Measurements from ENCODE around the gene EMX1.

The EMX1 gene

DNA sequence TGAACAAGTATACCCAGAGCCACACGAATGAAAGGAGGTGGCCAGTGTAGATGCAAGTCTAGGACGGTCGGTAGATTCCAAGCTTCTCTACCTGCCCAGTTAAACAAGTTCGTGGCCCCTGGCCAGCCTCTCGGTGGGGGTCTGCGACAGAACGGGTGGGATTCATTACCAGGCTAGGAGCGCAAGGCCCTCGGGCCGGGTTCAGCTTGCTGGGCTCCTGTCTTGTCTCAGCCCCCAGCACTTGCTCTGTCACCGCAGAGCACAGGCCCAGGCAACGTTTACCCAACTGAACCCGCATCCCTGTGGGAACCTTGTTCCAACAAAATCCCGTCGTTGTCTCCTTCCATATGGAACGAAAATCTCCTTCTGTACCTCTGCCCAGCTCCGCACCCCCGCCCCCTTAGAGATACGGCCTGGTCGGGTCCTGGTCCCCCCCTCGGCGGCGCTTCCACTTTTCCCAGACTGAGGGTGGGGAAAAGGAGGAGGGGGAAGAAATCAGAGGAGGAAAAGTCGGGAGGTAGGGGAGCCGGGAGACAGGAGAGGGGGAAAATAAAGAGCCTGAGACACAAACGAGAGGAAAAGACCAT is 1.9 kb upstream of the EMX1 start:
- Histone ChIP-seq H3K4me3 (ENCODE audit: insufficient read length, low read depth) (peak overlapping the region; percentile 8), H3K9ac (ENCODE audit: insufficient read length, low read depth) (no peak overlapping the region)

DNA sequence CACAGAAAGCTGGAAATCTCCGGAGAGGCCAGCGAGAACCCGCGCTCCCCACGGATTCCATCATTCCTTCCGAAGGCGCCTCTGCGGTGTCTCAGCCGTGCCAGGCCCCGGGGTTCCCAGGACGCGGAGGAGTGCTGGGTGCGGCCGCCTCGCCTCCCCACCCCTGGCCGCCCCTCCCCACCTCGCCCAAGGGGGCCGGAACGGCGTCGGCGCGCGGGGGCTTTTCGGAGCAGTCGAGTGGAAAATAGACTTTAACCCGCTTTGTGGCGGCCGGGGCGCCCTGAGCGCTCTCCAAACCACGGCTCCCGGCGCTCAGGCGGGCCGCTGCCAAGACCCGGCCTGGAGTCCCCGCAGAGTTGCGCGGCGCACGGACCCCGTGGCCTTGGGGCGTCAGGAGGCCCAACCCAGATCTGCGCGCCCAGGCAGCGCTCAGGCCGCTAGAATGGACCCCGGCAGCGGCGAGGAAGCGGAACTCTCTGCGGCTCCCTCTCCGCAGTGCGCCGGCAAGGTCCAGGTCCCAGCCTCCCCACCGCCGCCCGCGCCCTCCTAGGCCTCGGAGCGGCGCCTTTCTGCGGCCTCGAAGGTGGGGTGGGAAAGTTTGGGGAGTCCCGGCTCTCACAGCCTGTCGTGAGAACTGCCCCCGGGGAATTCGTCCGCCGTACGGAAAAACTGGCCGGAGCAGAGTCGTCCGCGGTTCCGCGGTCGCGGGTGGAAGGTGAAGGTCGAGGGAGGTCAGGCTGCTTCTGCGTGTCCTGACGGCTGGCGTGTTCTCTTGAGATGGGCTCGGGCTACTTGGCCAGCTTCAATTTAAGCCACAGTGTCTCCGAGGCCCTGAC is 1.2 kb upstream of the EMX1 start:
- Histone ChIP-seq H3K36me3 (ENCODE audit: insufficient read depth, insufficient read length, low read length) (no peaks in the 10 kb centered on the region), H3K4me1 (ENCODE audit: insufficient read depth, insufficient read length) (peaks cover 4% of the 10 kb centered on the region), H3K9me3 (ENCODE audit: insufficient read depth, low read length) (no peaks in the 10 kb centered on the region), H3K9ac (ENCODE audit: insufficient read length, low read depth) (peak overlapping the region; percentile 50), H3K4me3 (ENCODE audit: insufficient read length, low read depth) (peak overlapping the region; percentile 46), H3K27me3 (ENCODE audit: insufficient read depth, insufficient read length) (peaks cover 96% of the 10 kb centered on the region)
- DNase-seq (ENCODE audit: low read depth, low spot score): no peak
- TF ChIP-seq YY1 (IDR thresholded peaks at IDR 0.05; ENCODE audit: insufficient read depth, insufficient read length): no peak
- no peak for TF ChIP-seq SUZ12 (IDR thresholded peaks at IDR 0.05; ENCODE audit: extremely low read depth, insufficient read depth, insufficient read length)
- TF ChIP-seq ZNF274 (IDR thresholded peaks at IDR 0.05; ENCODE audit: low read depth, low read length): no peak

More for the DNA sequence above, 1.9 kb upstream of the EMX1 start:
- TF ChIP-seq SUZ12 (IDR thresholded peaks at IDR 0.05; ENCODE audit: extremely low read depth, insufficient read depth, insufficient read length): peak; percentile 90
- no peak for TF ChIP-seq ZNF274 (IDR thresholded peaks at IDR 0.05; ENCODE audit: low read depth, low read length)
- TF ChIP-seq YY1 (IDR thresholded peaks at IDR 0.05; ENCODE audit: insufficient read depth, insufficient read length): no peak
- Histone ChIP-seq H3K4me1 (ENCODE audit: insufficient read depth, insufficient read length) (peaks cover 4% of the 10 kb centered on the region), H3K9me3 (ENCODE audit: insufficient read depth, low read length) (no peaks in the 10 kb centered on the region), H3K36me3 (ENCODE audit: insufficient read depth, insufficient read length, low read length) (no peaks in the 10 kb centered on the region), H3K27me3 (ENCODE audit: insufficient read depth, insufficient read length) (peaks cover 96% of the 10 kb centered on the region)
- no peak for DNase-seq (ENCODE audit: low read depth, low spot score)

DNA sequence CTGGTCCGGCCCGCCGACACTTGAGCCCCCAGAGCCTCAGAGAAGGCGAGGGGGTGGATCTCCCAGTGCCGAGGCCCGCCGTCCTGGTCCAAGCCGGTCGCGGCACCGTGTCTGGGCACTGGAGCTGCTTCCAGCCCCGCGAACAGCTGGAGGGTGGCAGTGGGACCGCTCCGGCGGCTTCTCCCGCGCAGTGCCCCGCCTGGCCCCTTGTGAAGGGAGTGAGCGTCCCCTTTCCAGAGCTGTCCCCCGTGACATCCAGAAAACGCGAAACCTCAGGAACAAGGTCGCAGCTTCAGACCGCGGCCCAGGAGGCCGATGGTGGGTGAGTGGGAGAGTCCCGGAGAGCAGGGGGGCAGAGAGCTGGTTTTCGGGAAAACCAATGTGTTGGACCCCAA is 579 bp upstream of the EMX1 start:
- Histone ChIP-seq H3K4me1 (ENCODE audit: insufficient read depth, insufficient read length) (peaks cover 4% of the 10 kb centered on the region), H3K9ac (ENCODE audit: insufficient read length, low read depth) (peak overlapping the region; percentile 50), H3K36me3 (ENCODE audit: insufficient read depth, insufficient read length, low read length) (no peaks in the 10 kb centered on the region), H3K4me3 (ENCODE audit: insufficient read length, low read depth) (peak overlapping the region; percentile 46), H3K9me3 (ENCODE audit: insufficient read depth, low read length) (no peaks in the 10 kb centered on the region), H3K27me3 (ENCODE audit: insufficient read depth, insufficient read length) (peaks cover 96% of the 10 kb centered on the region)
- no peak for DNase-seq (ENCODE audit: low read depth, low spot score)
- TF ChIP-seq SUZ12 (IDR thresholded peaks at IDR 0.05; ENCODE audit: extremely low read depth, insufficient read depth, insufficient read length): no peak
- no peak for TF ChIP-seq ZNF274 (IDR thresholded peaks at IDR 0.05; ENCODE audit: low read depth, low read length)
- TF ChIP-seq YY1 (IDR thresholded peaks at IDR 0.05; ENCODE audit: insufficient read depth, insufficient read length): no peak

DNA sequence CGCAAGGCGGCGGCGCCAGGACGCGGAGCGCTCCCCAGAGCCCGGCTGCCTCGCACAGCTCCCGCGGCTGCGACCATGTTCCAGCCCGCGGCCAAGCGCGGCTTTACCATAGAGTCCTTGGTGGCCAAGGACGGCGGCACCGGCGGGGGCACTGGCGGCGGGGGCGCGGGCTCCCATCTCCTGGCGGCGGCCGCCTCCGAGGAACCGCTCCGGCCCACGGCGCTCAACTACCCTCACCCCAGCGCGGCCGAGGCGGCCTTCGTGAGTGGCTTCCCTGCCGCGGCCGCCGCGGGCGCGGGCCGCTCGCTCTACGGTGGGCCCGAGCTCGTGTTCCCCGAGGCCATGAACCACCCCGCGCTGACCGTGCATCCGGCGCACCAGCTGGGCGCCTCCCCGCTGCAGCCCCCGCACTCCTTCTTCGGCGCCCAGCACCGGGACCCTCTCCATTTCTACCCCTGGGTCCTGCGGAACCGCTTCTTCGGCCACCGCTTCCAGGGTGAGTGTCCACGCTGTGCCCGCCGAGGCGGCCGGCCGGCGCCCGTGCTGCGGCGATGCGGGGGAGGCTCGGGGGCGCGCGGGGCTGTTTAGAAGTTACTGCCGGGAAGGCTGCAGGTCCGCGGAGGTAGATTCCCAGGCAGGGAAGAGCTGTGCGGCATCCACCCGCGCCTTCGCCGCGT is 696 bp downstream of the EMX1 start:
- peaks cover 4% of the 10 kb centered on the region for H3K4me1 ChIP-seq (ENCODE audit: insufficient read depth, insufficient read length)
- peak overlapping the region; percentile 18 for H3K4me3 ChIP-seq (ENCODE audit: insufficient read length, low read depth)
- H3K36me3 ChIP-seq (ENCODE audit: insufficient read depth, insufficient read length, low read length): no peaks in the 10 kb centered on the region
- no peaks in the 10 kb centered on the region for H3K9me3 ChIP-seq (ENCODE audit: insufficient read depth, low read length)
- no peak overlapping the region for H3K9ac ChIP-seq (ENCODE audit: insufficient read length, low read depth)
- H3K27me3 ChIP-seq (ENCODE audit: insufficient read depth, insufficient read length): peaks cover 96% of the 10 kb centered on the region
- DNase-seq (ENCODE audit: low read depth, low spot score): no peak
- TF ChIP-seq YY1 (IDR thresholded peaks at IDR 0.05; ENCODE audit: insufficient read depth, insufficient read length) (no peak), SUZ12 (IDR thresholded peaks at IDR 0.05; ENCODE audit: extremely low read depth, insufficient read depth, insufficient read length) (peak; percentile 55), ZNF274 (IDR thresholded peaks at IDR 0.05; ENCODE audit: low read depth, low read length) (no peak)

DNA sequence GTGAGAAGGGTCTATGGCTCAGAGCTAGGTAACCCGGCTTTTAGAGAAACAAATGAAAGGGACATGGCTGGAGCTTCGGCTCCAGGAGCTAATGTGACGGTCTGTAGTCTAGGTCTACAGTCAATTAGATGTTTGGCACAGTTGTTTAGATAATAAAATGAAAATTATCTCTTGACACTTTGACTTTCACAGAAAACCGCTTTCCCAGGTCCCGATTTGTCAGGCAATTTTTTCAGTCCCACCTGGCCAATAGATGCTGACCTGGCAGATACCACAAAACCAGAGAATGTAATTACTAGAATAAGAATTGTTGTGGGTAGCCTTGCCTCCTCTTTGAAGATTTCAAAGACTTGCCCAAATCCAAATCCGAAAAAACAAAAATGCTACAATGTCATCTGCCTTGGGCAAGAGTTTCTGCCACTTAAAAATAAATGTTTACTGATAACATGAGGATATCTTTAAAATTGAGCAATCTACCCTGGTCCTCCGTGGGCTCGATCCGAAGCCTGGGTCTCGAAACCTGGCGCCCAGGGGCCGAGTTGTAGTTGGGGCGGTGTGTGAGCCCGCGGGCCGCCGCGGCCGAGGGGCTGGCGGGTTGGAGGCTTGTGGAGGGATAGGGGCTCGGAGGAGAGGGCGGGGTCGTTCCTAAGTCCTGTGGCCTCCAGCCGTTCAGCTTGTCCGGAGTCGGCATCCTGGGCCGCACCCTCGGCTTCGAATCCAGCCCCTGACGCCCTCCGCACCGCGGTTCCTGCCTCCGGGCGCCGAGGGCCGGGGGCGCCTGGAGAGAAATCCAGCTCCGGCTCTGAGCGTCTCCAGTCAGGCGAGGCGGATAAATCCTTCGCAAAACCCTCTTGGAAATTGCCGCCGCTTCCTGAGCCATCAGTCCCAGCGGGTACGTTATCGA is 2.3 kb downstream of the EMX1 start:
- no peaks in the 10 kb centered on the region for H3K9me3 ChIP-seq (ENCODE audit: insufficient read depth, low read length)
- no peak for DNase-seq (ENCODE audit: low read depth, low spot score)
- peak overlapping the region; percentile 21 for H3K9ac ChIP-seq (ENCODE audit: insufficient read length, low read depth)
- H3K4me1 ChIP-seq (ENCODE audit: insufficient read depth, insufficient read length): peaks cover 5% of the 10 kb centered on the region
- H3K27me3 ChIP-seq (ENCODE audit: insufficient read depth, insufficient read length): peaks cover 96% of the 10 kb centered on the region
- H3K36me3 ChIP-seq (ENCODE audit: insufficient read depth, insufficient read length, low read length): no peaks in the 10 kb centered on the region
- peak overlapping the region; percentile 15 for H3K4me3 ChIP-seq (ENCODE audit: insufficient read length, low read depth)
- TF ChIP-seq YY1 (IDR thresholded peaks at IDR 0.05; ENCODE audit: insufficient read depth, insufficient read length): no peak
- TF ChIP-seq ZNF274 (IDR thresholded peaks at IDR 0.05; ENCODE audit: low read depth, low read length): no peak
- TF ChIP-seq SUZ12 (IDR thresholded peaks at IDR 0.05; ENCODE audit: extremely low read depth, insufficient read depth, insufficient read length): no peak

DNA sequence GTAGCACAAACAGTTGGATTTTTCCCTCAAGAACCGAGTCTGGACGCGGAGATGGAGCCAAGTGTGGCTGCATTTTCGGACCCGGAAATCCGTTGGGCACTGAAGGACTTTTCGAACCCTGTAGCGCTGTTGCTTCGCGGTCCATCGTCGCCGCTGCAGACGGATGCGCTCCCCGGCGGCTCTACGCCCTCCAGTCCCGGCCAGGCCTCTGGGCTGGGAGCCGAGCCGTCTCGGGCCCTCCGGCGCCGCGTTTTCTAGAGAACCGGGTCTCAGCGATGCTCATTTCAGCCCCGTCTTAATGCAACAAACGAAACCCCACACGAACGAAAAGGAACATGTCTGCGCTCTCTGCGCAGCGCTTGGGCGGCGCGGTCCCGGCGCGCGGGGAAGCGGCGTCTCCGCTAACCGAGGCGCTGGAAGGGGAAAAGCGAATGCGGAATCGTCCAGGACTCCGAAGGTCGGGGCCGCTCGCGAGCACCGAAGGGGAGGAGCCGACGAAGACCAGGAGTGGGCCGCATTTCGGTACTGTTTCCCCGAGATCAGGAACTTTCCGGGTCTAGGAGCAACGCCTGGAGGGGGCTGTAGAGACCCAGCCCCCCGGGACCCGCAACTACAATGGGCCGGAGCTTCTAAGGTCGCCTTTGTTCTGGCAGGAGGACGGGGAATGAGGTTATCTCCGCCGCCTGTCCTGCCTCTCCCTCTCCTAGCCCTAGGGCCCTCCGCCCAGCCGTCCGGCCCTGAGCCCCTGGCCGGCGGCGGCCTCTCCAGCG is 3.2 kb downstream of the EMX1 start:
- DNase-seq (ENCODE audit: low read depth, low spot score): no peak
- Histone ChIP-seq H3K4me3 (ENCODE audit: insufficient read length, low read depth) (peak overlapping the region; percentile 24), H3K9ac (ENCODE audit: insufficient read length, low read depth) (peak overlapping the region; percentile 50), H3K36me3 (ENCODE audit: insufficient read depth, insufficient read length, low read length) (no peaks in the 10 kb centered on the region), H3K4me1 (ENCODE audit: insufficient read depth, insufficient read length) (peaks cover 8% of the 10 kb centered on the region), H3K9me3 (ENCODE audit: insufficient read depth, low read length) (no peaks in the 10 kb centered on the region), H3K27me3 (ENCODE audit: insufficient read depth, insufficient read length) (peaks cover 96% of the 10 kb centered on the region)
- TF ChIP-seq SUZ12 (IDR thresholded peaks at IDR 0.05; ENCODE audit: extremely low read depth, insufficient read depth, insufficient read length): peak; percentile 95
- TF ChIP-seq YY1 (IDR thresholded peaks at IDR 0.05; ENCODE audit: insufficient read depth, insufficient read length): no peak

All from NT2/D1 (cell line).